Head of caudate nucleus (tissue), 42 donors: Measurements from ENCODE around the gene CSHL1.
"Not testable (repeated sequence)": the region's sequence is repeated elsewhere in the genome, so short reads cannot be mapped to it uniquely, and the experiment has no call there.

Experiments used
- DNase-seq, 42 donors: peaks; one replicate each; pipeline versions ENCODE4 v3.0.0 to v3.0.0-alpha.2; 2020 to 2021; ENCODE audit warnings: mixed read lengths in 7 of 42
- intact Hi-C: fragments of 100-400 bp; cut with DNase I; formaldehyde crosslinking; loops from one replicate; pipeline ENCODE4 v1.15.0; 2022

Gene CSHL1

DNA sequence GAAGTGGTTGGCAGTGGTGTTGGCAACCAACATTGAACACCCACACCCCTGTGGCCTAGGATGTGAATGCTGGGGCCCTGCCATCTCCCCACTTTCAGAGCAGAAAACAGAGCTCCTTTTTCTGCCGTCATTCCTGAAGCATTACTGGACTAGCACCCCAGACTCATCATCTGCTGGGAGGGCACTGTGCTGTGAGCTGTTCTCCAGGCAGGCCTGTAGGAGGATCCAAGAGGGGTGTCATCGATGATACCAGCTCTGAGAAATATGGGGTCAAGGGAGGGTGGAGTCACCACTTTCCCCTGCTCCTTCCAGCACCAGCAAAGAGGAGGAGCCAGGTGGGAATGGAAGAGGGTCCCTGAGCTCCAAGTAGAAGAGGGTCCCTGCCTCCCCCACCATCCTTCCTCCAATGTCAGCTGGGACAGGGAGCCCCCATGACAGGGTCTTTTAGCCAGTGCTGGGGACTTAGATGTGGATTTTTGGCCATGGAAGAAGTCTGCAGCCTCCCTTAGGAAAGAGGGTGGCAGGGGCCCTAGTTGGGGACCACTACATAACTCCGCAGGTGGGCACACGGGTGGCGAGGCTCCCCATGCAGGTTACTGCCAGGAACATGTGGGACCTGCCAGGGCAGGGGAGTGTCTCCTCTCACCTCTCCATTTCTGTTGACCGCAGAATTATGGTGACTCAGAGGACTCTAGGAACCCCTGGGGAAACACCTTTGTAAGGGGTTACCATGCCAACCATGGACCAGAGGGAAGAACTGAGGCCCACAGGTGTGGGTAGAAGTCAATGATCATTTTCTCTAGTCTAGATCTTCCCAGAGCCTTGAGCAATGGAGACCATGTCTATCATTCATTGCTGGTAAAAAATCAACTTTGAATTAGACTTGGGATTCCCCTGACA, 11.9 kb downstream of the CSHL1 start:
- intact Hi-C loops = not testable (repeated sequence)

DNA sequence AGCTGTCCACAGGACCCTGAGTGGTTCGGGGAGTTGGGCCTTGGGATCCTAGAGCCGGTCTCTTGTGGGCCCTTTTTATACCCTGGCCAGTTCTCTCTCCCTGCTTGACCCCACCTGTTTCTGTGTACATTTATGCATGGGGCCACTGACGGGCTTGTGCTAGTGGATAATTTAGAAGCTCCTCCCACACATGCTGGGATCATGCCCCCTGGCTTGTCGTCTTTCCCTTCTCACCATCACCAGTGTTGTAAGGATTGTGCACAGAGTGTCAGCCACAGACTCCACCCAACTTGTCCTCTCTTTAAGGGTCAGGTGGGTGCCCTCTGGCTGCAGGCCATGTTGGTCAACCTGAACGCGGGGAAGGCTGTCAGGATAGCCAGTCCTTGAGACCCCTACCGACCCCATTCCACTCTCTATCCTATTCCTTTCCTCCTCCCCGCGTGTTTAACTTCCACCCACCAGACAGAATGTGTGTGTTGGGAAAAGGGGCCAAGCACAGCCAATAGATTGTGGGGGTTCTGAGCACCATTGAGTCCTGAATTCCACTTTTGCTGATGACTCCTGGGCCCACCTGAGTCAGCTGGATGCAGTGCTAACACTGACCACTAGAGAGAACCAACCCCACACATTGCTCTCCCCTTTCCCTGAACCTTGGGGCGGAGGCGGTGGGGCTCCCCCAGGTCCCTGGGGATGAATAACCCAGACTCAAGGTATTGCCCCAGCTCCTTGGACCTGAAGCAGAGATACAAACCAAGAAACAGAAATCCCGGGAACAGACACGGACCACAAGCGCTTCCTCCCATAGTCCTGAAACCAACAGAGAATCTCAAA, 14.3 kb downstream of the CSHL1 start, which contains the start of gene CSH1:
CSH1 (minus strand) TSS at position 51 of the 831 bp plus-strand sequence. CDS start 63 bp downstream, outside the sequence.
- DNase-seq, intact Hi-C loops: not testable (repeated sequence)

More for the DNA sequence above, 11.9 kb downstream of the CSHL1 start:
- not testable (repeated sequence) for DNase-seq

GRCh38 chr17:63894821-63895220, 16.2 kb downstream of the CSHL1 start:
- DNase-seq, intact Hi-C loops: not testable (repeated sequence)

GRCh38 chr17:63894021-63894420, 17.0 kb downstream of the CSHL1 start:
- intact Hi-C loops = not testable (repeated sequence)
- peak in 1 of 42 donors; percentile 15 for DNase-seq

GRCh38 chr17:63892316-63893037, 18.6 kb downstream of the CSHL1 start:
- intact Hi-C loops = not testable (repeated sequence)
- peak in 1 of 42 donors; percentile 20 for DNase-seq

GRCh38 chr17:63889026-63889848, 21.8 kb downstream of the CSHL1 start:
- intact Hi-C loops = not testable (repeated sequence)
- peak in 40 of 42 donors; percentile 9 to 71 (median 42) for DNase-seq

DNA sequence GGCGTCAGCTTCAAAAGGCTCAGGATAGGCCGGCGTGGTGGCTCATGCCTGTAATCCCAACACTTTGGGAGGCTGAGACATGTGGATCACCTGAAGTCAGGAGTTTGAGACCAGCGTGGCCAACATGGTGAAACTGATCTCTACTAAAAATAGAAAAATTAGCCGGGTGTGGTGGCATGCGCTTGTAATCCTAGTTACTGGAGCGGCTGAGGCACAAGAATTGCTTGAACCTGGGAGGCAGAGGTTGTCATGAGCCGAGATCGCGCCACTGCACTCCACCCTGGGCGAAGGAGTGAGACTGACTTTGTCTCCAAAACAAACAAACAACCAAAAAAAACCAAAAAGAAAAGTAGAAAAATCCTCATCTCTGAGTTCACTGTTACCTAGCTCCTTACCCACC, 25.9 kb downstream of the CSHL1 start:
- intact Hi-C loops, DNase-seq: not testable (repeated sequence)

GRCh38 chr17:63882626-63883126, 28.4 kb downstream of the CSHL1 start:
- DNase-seq, intact Hi-C loops: not testable (repeated sequence)

DNA sequence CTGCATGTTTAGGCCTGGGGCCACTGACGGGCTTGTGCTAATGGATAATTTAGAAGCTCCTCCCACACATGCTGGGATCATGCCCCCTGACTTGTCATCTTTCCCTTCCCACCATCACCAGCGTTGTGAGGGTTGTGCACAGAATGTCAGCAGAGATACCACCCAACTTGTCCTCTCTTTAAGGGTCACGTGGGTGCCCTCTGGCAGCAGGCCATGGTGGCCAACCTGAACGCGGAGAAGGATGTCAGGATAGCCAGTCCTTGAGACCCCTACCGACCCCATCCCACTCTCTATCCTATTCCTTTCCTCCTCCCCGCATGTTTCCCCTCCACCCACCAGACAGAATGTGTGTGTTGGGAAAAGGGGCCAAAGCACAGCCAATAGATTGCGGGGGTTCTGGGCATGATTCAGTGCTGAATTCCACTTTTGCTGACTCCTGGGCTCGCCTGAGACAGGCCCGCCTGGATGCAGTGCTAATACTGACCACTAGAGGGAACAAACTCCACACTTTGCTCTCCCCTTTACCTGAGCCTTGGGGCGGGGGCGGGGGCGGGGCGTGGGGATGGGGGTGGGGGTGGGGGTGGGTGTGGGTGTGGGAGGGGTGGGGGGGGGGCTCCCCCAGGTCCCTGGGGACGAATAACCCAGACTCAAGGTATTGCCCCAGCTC, 29.0 kb downstream of the CSHL1 start, which contains the start of gene GH2:
GH2 (minus strand) TSS at position 10 of the 667 bp plus-strand sequence. CDS start 143 bp downstream, outside the sequence.
- intact Hi-C loops = no loop called here
- peak in 25 of 42 donors; percentile 6 to 66 (median 36) for DNase-seq

DNA sequence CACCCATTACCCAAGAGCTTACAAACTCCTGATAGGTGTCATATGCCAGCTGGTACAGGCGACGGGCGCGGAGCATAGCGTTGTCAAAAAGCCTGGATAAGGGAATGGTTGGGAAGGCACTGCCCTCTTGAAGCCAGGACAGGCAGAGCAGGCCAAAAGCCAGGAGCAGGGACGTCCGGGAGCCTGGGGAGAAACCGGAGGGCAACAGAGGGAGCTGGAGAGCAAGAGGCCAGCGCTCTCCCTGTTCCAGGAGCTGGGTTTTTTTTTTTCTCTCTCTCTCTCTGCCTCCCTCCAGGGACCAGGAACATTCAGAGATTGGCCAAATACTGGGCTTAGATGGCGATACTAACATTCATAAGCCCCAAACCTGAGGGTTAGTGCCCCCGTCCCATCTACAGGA, 29.7 kb downstream of the CSHL1 start:
- DNase-seq, intact Hi-C loops: not testable (repeated sequence)

GRCh38 chr17:63880706-63881105, 30.4 kb downstream of the CSHL1 start:
- intact Hi-C loops = no loop called here
- DNase-seq = no peak

GRCh38 chr17:63878413-63878812, 32.6 kb downstream of the CSHL1 start:
- intact Hi-C loops, DNase-seq: not testable (repeated sequence)

- DNase-seq, intact Hi-C loops: not testable (repeated sequence)
These were observed 36.4 kb downstream of the CSHL1 start for GRCh38 chr17:63874693-63875092.

- DNase-seq, intact Hi-C loops: not testable (repeated sequence)
These were observed 36.9 kb downstream of the CSHL1 start for GRCh38 chr17:63874061-63874626.

DNA sequence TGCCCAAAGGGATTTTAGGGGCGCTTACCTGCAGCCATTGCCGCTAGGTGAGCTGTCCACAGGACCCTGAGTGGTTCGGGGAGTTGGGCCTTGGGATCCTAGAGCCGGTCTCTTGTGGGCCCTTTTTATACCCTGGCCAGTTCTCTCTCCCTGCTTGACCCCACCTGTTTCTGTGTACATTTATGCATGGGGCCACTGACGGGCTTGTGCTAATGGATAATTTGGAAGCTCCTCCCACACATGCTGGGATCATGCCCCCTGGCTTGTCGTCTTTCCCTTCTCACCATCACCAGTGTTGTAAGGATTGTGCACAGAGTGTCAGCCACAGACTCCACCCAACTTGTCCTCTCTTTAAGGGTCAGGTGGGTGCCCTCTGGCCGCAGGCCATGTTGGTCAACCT, 37.5 kb downstream of the CSHL1 start, which contains the start of gene CSH2:
CSH2 (minus strand) TSS at position 101 of the 400 bp plus-strand sequence; CDS start at position 38, 63 bp downstream.
- DNase-seq, intact Hi-C loops: not testable (repeated sequence)

DNA sequence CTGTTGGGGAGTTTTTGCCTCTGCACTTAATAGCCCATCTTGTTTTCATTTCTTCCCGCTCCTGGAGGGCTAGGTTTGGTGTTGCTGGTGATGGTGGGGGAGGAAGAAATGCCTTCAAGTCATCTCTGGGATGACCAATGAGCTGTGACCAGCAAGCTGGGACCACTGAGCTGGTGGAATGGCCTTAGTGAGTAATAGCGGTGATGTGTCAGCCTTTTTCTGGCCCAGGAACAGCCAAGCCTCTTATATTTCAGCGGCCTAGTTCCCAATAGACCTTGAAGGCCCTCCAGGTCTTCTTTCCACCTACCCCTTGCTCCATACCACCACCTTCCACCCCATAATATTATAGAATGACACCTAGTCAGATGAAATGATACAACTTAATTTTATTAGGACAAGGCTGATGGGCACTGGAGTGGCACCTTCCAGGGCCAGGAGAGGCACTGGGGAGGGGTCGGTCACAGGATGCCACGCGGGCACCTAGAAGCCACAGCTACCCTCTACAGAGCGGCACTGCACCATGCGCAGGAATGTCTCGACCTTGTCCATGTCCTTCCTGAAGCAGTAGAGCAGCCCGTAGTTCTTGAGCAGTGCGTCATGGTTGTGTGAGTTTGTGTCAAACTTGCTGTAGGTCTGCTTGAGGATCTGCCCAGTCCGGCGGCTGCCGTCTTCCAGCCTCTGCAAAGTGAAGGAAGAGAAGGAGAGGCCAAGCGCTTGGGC, 39.3 kb downstream of the CSHL1 start:
- intact Hi-C loops, DNase-seq: not testable (repeated sequence)
